ENCODE measurements around the gene KRT4.
"Not testable (repeated sequence)": the region's sequence is repeated elsewhere in the genome, so short reads cannot be mapped to it uniquely, and the experiment has no call there.

Gene KRT4

DNA sequence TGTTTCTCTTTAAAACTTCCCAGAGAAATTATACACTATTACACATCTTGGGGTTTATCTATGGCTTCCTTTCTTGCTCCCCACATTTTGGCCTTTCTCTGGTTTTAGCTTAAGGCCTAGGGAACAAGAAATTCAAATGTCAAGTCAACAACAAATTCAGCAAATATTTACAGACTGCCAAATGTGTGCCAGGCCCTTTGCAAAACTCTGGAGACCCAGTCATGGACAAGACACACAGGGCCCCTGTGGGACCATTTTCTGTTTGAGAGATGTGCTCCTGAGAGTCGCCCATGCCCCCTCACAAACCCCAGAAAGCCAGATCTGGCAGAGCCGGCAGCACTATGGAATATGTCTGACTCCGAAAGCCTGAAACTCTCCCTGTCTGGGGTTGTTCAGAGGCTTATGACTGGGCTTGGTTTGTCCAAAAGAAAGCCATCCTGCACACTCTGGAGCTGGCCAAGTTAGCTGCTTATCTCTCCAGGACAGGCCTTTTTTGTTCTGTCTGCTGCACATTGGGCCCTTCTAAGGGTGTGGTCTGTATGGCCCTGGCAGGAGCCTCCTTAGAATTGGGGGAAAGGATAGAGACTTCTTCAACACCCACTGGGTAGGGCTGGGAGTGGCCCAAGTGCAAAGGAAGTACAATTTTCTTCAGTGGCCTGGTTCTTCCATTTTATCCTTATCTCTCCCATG, 16.9 kb downstream of the KRT4 start:
- Mint-ChIP-seq H3K4me1 (no peaks in the 10 kb centered on the region), H3K4me3 (no peak overlapping the region), H3K27me3 (peaks cover 30% of the 10 kb centered on the region)

DNA sequence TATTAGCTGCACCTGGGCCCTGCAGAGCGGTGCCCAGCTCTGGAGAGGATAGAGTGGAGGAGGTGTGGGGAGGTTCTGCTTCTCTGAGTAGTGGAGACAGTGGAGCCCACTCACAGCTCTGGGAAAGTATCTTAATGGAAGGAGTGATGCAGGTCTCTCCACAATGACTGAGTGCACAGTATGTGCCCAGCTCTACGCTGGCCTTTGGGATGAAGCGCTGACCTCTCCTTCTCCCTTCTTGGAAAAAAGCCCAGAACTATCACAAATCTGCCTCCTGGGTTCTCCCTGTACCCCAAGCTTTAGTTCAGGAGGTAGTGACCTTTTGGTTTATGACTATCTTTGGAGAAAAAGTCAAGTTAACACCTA, 17.5 kb downstream of the KRT4 start:
- H3K27me3 Mint-ChIP-seq, result peaks cover 30% of the 10 kb centered on the region
- no peaks in the 10 kb centered on the region for H3K4me1 Mint-ChIP-seq
- no peaks in the 10 kb centered on the region for H3K9me3 Mint-ChIP-seq
- no peak overlapping the region for H3K27ac Mint-ChIP-seq
- no peaks in the 10 kb centered on the region for H3K36me3 Mint-ChIP-seq
- H3K4me3 Mint-ChIP-seq, result no peak overlapping the region
- ATAC-seq, result no peak

More for the DNA sequence above, 16.9 kb downstream of the KRT4 start:
- no peaks in the 10 kb centered on the region for H3K9me3 Mint-ChIP-seq
- no peak for ATAC-seq
- H3K36me3 Mint-ChIP-seq, result no peaks in the 10 kb centered on the region
- H3K27ac Mint-ChIP-seq, result no peak overlapping the region

DNA sequence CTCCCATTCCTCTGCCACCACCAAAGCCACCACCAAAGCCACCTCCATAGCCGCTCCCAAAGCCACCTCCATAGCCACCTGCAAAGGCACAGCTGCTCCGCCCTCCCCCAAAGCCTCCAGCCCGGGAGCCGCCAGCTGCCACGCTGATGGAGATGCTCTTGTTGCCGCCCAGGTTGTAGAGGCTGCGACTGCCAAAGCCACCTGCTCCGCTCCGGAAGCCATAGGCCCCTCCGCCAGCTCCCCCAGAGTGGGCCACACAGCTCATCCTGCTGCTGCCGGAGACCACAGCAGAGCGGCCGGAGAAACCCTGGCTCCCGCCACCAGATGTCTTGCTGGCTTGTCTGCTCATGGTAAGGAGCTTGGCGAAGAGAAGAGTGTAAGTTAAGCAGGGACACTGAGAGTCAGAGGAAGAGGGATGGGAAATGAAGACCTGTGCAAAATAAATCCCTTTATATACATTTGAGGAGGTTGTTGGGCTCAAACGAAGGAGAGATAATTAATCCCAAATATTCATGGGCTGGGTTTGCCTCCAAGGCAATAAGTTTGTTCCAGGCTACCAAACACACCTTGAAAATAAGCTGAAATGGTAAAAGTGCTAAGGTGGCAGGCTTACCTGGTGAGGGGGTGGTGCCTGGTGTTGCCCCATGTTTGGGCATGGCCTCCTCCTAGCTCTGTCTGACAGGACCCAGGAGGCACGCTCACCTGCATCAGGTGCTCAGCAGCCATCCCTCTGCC, 18.1 kb downstream of the KRT4 start, which contains the start of gene KRT3:
TSS of gene KRT3 (minus strand) at position 424 of the 735 bp plus-strand sequence. CDS start at position 349, 75 bp downstream.
- H3K9me3 Mint-ChIP-seq, result no peaks in the 10 kb centered on the region
- no peaks in the 10 kb centered on the region for H3K36me3 Mint-ChIP-seq
- H3K4me1 Mint-ChIP-seq, result no peaks in the 10 kb centered on the region
- ATAC-seq, result no peak
- no peak within 1 kb of the TSS for H3K27ac Mint-ChIP-seq
- H3K4me3 Mint-ChIP-seq, result no peak within 1 kb of the TSS
- peaks cover 32% of the 10 kb centered on the region for H3K27me3 Mint-ChIP-seq

DNA sequence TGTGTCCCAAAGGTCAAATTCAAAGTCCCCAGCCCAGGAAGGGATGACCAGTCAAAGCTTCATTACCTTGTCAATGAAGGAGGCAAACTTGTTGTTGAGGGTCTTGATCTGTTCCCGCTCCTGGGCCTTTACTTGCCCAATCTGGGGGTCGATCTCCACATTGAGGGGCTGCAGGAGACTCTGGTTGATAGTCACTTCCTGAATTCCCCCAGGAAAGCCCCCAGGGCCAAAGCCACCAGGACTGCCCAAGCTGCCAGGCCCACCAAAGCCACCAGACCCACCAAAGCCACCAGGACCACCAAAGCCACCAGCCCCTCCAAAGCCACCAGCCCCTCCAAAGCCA, 18.6 kb downstream of the KRT4 start:
- peaks cover 38% of the 10 kb centered on the region for H3K27me3 Mint-ChIP-seq

DNA sequence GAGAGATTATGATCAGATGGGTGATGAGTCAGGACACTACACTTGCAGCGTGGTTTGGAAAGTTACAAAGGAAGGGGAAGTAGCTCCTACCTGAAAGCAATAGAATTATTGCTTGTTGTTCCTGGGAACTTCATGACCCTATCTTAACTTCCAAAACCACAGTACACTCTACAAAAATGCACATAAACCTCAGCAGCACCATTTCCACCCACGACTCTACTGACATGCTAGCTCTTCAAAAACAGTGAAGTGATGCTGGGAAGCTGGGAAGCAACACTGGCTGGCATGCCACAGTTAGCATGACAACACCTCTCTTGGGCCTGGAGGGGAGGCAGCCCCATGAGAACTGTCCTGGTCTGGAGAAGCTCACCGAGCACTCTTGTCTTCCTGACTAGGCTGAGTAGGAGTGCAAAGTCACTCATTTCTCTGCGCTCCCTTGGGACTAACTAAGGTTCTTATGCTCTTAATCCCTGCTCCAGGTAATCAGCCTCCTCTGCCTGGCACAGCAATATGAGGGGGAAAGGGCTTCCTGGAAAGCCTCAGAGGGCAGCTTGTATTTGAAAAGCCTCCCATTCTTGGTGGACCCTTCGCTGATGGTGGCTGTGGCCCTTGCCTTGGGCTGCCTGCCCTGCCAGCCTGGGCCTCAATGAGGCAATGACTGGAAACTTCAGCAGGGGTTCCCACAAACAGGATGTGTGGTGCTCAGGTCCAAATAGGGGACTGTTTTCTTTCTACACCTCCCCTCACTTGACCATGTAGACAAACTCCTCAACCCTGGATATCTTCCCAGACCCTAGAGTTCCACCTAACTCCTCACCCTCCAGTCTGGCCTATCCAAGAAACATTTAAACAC, 19.2 kb downstream of the KRT4 start:
- no peaks in the 10 kb centered on the region for H3K36me3 Mint-ChIP-seq
- H3K4me1 Mint-ChIP-seq, result peaks cover 8% of the 10 kb centered on the region
- H3K27ac Mint-ChIP-seq, result no peak overlapping the region
- H3K9me3 Mint-ChIP-seq, result no peaks in the 10 kb centered on the region
- ATAC-seq, result peak; percentile 18
- peaks cover 44% of the 10 kb centered on the region for H3K27me3 Mint-ChIP-seq
- no peak overlapping the region for H3K4me3 Mint-ChIP-seq

More for the DNA sequence above, 18.6 kb downstream of the KRT4 start:
- H3K27ac Mint-ChIP-seq, H3K4me1 Mint-ChIP-seq, H3K9me3 Mint-ChIP-seq, H3K36me3 Mint-ChIP-seq, ATAC-seq, H3K4me3 Mint-ChIP-seq: not testable (repeated sequence)

DNA sequence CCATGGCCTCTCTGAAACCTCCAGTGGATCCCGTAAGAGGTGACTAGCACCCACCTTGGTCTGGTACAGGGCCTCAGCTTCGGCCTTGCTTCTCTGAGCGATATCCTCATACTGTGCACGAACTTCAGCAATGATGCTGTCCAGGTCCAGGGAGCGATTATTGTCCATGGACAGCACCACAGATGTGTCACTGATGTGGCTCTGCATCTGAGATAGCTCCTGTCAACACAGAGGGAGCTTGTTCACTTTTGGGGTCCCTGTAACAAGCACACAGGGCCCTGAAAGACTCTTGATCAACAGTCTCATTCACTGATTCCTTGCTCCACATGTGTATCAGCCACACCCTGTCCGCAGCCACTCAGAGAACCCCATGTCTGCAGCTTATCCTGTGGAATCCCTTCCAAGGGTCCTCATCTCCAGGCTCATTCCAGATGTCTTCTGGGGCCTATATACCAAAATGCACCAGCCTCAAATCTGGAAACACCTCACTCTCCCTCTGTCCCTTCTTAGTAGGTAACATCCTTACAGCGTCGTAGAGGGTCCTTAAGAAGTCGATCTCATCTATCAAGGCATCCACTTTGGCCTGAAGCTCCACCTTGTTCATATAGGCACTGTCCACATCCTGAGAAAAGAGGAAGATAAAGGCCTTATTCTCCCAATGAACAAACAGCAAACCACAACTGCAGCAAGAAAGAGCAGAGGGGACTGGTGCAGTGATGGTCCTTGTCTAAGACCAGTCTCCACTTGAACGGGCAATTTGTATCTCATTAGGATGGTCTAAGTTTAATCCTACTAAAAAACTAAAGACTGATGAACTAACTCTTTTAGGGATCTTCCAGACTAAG, 21.5 kb downstream of the KRT4 start:
- Mint-ChIP-seq H3K27me3 (peaks cover 60% of the 10 kb centered on the region), H3K27ac (no peak overlapping the region), H3K36me3 (no peaks in the 10 kb centered on the region), H3K4me3 (no peak overlapping the region), H3K9me3 (no peaks in the 10 kb centered on the region), H3K4me1 (peaks cover 8% of the 10 kb centered on the region)
- ATAC-seq, result no peak

DNA sequence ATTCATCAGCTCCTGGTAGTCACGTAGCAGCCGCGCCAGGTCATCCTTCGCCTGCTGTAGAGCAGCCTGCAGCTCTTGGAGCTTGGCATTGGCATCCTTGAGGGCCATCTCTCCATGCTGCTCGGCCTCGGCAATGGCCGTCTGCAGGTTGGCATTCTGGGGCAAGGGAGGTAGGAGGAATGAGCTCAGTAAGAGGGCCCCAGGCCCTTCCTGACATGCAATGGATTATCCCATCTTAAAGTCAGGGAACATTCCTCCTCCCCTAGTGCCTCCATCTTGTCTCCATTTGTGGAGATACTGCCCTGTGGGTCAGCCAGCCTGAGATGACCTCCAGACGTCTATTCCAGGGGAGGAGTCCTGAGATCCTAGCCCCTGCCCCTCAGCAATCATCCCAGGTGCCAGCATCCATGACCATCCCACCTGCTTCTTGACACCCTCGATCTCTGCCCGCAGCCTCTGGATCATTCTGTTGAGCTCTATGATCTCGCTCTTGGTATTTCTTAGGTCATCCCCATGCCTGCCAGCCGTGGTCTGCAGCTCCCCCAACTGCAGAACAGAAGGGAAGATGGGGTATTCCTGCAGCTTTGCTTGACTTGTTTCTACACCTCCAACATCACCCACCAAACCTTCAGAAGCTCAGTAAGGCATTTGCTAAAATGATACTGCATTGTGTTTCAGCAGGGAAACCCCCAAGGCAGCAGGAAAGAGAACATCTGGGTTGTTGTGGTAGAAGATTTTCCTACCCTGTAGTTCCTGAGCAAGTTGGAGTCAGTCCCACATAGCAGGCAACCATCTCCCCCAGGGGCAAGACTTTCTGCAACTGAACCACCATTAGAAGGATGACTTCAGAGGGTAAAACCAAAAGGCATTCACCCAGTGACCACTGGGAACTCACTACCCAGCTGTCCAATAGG, 22.4 kb downstream of the KRT4 start:
- ATAC-seq, result no peak
- H3K36me3 Mint-ChIP-seq, result no peaks in the 10 kb centered on the region
- H3K27me3 Mint-ChIP-seq, result peaks cover 60% of the 10 kb centered on the region
- H3K27ac Mint-ChIP-seq, result no peak overlapping the region
- H3K4me1 Mint-ChIP-seq, result peaks cover 8% of the 10 kb centered on the region
- no peaks in the 10 kb centered on the region for H3K9me3 Mint-ChIP-seq
- H3K4me3 Mint-ChIP-seq, result no peak overlapping the region

DNA sequence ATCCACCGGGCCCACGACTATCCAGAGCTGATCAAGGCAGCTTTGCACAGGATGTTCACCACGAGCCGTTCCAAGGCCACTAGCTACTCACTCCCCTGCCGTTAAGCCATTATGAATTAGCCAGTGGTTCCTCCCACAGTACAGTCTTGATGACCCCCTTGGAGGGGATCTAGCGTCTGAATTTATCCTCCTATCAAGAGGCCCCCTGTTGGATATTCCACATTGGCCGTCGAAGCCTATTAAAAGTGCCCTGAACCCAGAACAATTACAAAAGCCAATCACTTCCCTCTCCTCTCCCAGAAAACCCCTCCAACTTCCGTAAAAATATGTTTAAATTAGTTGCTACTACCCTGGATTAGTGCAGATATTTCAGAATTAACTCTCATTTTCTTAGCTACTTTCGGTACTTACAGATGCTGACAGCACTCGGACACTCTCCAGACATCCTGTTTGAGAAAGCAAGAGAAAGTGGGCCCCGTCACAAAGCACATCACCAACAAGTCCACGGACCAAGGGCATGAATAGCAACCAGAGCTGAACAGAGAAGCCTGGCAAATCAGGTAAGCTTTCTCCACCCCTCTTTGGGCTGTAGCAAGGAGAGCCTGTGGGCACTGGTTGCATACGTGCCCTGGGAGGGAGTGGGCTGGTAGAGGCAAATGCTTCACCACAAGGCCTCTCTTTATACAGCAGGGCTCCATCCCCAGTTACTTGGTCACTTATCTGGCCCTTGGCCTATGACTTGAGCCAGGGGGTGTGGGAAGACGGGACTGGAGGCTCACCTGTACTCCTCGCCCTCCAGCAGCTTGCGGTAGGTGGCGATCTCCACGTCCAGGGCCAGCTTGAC, 23.3 kb downstream of the KRT4 start:
- Mint-ChIP-seq H3K27me3 (peaks cover 54% of the 10 kb centered on the region), H3K4me3 (no peak overlapping the region), H3K9me3 (peaks cover 2% of the 10 kb centered on the region), H3K36me3 (no peaks in the 10 kb centered on the region), H3K4me1 (peaks cover 8% of the 10 kb centered on the region), H3K27ac (no peak overlapping the region)
- ATAC-seq, result no peak

DNA sequence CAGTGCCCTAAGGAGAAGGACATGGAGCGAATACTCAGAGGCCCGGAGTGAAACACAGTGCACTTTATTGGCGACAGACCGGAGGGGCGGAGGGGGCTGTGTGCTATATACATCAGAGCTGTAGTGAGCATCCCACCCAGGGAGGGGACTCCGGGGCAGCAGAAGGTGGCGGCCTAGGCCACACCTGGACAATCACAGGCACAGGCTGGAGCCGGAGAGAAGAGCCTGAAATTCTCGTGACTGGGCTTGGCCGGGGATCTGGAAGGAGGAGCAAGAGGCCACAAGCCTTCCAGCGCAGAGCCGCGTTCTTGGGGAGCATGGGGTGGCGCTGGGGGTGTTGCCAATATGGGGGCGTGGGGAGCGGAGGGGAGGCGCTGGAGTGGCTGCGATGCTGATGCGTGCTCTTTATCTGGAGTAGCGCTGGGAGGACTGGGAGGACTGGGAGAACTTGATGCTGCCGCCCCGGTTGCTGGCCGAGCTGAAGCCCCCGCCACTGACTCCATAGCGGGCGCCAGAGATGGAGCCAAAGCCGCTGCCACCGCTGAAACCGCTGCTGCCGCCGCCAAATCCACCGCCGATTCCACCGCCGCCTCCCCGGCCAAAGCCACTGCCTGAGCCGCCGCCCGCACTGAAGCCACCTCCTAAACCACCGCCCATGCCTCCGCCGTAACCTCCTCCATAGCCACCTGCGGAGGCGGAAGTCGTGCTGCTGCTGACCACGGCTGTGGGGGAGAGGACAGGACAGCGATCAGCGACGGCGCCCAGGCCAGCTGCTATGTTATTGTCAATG, 24.1 kb downstream of the KRT4 start:
- H3K27ac Mint-ChIP-seq, result no peak overlapping the region
- H3K4me3 Mint-ChIP-seq, result no peak overlapping the region
- peaks cover 46% of the 10 kb centered on the region for H3K27me3 Mint-ChIP-seq
- H3K9me3 Mint-ChIP-seq, result peaks cover 3% of the 10 kb centered on the region
- no peak for ATAC-seq
- H3K4me1 Mint-ChIP-seq, result peaks cover 8% of the 10 kb centered on the region
- H3K36me3 Mint-ChIP-seq, result no peaks in the 10 kb centered on the region

DNA sequence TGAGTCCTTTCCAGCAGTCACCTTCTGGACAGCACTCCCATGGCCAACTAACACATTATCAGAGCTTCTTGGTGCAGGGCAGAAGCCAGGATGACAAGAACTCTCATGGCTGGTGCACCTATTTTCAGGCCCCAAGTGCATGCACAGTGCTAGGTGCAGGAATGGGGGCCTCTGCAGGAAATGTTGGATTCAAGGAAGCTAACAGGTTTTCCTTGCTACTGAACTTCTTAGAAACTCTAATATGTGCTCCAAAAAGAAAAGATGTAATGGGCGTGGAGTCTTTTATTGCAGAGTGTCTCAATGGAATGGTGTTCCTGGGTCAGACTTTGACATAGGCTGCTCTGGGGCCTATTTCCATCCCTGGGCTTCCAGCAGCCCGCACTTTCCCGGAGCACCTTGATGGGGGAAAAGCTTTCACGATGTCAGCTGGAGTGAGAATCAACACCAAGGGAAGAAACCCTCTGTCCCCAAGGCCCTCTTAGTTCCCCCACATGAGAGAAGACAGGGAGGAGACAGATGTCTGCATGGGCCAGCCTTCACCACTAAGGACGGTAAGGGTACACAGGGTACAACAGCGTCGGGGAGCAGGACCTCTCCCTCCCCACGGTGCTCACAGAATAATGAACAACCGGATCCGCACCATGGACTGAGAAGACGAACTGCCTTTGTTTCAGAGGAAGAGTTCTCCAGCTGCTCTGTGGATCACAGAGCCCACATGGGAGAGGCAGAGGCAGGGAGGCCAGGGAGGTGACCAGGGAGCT, 24.9 kb downstream of the KRT4 start:
- H3K4me3 Mint-ChIP-seq, result no peak overlapping the region
- H3K27me3 Mint-ChIP-seq, result peaks cover 42% of the 10 kb centered on the region
- H3K36me3 Mint-ChIP-seq, result no peaks in the 10 kb centered on the region
- peaks cover 8% of the 10 kb centered on the region for H3K4me1 Mint-ChIP-seq
- no peak overlapping the region for H3K27ac Mint-ChIP-seq
- no peak for ATAC-seq
- peaks cover 3% of the 10 kb centered on the region for H3K9me3 Mint-ChIP-seq

DNA sequence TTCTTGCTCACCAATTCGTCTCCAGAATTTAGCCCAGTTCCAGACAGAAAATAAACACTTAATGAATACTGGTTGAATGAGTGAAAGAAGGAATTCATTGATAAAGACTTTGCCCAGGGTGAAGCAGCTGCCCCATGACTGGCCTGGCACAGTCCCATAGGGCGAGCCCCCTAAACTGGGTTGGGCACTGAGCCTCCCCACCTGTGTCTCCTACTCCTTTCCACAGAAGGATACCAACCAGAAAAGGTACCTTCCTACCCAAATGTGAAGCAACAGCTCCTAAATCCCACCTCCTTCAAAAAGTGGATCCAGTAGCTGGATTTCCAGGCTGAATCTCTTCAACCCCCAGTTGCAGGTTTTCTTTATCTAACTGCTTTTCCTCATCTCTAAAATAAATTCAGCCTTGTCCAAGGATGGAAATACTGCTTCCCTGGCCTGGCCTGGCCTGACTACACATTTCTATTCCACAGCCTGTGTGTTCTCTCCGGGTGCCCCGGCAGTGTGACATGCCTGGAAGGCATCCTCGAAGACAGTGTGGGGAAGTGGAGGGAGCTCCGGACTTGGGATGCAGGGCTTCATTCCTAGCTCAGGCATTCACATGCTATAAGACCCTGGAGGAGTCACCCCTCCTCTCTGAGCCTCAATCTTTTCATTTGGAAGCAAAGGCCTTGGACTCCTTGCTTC, 25.6 kb downstream of the KRT4 start:
- H3K4me1 Mint-ChIP-seq, result peaks cover 8% of the 10 kb centered on the region
- H3K27ac Mint-ChIP-seq, result no peak overlapping the region
- peaks cover 41% of the 10 kb centered on the region for H3K27me3 Mint-ChIP-seq
- no peak for ATAC-seq
- no peaks in the 10 kb centered on the region for H3K36me3 Mint-ChIP-seq
- H3K4me3 Mint-ChIP-seq, result no peak overlapping the region
- H3K9me3 Mint-ChIP-seq, result peaks cover 3% of the 10 kb centered on the region

All from stimulated activated memory B cell treated with anti-CD40 and anti-IgM and Interleukin-4, amounts not matched to agents 10 μg/mL and 1 μg/mL and 100 μg/mL, for 72 hours (primary cell).